Mesenteric fat pad (tissue), 1 donor: ENCODE results near the gene SH3GL3. TPM values are rescaled to one million over a fixed set of nuclear protein-coding genes. Genes with fewer than 3 reads are reported as not detected.

Experiments used
- DNase-seq: peaks from one replicate; pipeline ENCODE4 v3.0.0-alpha.2; 2020; ENCODE audit warnings: low spot score
- total RNA-seq: library from RNA; stranded (reverse); fragmentation: NEBNext Ultra II Directional; extraction: Animal tissue kit (Norgen Biotek cat#: 25700); gene quantifications from one replicate; pipeline ENCODE4 v1.2.1, GENCODE V29; 2021
- donor health status: DM: yes; HTN: yes; CAD: no.

SH3GL3 gene
- total RNA-seq, 1 donor from 2014 or later, result not detected

GRCh38 chr15:83658430-83659416 is 211.6 kb downstream of the SH3GL3 start:
- no peak for DNase-seq

- DNase-seq, result no peak
Measured at GRCh38 chr15:83659417-83659812, 212.3 kb downstream of the SH3GL3 start.

GRCh38 chr15:83665480-83665879 is 218.3 kb downstream of the SH3GL3 start:
- DNase-seq, result no peak

Other genes with a start within 250 kb of the SH3GL3 start
- gene HDGFL3, start 239.5 kb upstream of the SH3GL3 start, total RNA-seq, result 31.2 TPM
- 0.42 TPM for gene BNC1, start 162.7 kb upstream of the SH3GL3 start, total RNA-seq
- 5.8 TPM for gene ADAMTSL3, start 206.8 kb downstream of the SH3GL3 start, total RNA-seq